GM19238 (cell line): ENCODE results near the gene GBE1.

Experiments used
- DNase-seq: peaks from one replicate; pipeline ENCODE4 v3.0.0; 2011; ENCODE audit warnings: low spot score; ENCODE audit not compliant: insufficient read length

The GBE1 gene

DNA sequence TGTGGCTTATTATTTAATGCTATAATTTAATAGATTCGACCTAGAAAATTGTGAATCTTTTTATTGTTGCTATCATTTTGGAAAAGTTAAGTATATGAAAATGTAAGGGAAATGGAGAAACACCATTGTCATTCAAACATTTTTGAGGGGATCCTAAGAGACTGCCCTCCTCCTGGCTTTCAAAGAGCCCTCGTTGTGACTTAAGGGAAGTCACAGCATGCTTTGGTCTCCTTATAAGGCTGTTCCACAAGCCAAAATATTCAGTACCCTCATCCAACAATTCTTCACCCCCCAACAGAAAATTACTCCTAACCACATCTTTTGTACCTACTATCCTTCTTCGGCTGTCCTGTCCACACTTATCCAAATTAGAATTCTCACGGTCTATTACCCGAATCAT lies 140.2 kb downstream of the GBE1 start:
- DNase-seq: no peak

DNA sequence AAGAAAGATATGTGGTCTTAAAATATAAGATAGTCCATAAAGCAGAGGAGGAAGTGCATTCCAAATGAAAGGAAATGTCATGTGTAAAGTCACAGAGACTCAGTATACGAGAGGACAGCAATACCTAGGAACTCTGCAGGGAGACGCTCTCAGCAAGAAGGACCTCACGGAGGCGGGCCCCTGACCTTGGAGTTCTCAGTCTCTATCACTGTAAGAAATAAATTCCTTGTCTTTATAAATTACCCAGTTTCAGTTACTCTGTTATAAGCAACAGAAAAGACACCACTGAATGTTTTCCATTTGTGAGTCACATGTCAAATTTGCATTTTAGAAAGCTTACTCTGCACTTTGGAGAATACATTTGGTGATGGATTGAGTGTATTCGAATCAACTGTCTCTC lies 140.6 kb downstream of the GBE1 start:
- DNase-seq: no peak

DNA sequence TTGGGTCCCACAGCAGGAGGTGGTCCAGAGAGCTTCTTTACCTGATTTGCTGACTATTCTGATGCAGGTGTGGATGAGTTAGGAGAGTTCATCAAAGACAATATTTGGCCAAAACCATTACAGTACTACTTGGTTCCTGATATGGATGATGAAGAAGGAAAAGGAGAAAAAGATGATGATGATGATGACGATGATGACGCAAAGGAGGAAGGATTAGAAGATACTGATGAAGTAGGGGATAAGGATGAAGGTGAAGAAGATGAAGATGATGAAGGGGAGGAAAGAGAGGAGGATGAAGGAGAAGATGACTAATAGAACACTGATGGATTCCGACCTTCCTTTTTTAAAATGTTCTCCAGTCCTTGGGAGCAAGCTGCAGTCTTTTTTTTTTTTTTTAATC lies 148.7 kb downstream of the GBE1 start:
- no peak for DNase-seq

DNA sequence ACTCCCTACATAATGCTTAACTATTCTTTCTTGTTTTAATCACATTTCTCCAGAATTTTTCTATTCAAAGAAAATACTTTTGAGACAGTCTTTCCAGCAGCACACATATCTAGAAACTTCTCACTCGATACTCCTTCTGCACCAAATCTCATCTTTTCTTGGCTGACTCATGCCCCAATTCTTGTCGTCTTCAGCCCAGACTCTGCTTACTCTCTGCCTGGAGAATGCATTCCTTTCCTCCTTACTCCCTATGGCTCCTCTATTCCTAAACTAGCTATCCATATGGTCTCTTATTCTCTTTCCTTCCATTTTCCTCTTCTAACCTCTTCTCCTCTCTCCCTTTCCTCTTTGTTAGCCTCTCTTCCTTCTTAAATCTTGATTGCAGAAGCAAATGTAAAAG lies 158.7 kb downstream of the GBE1 start:
- DNase-seq: no peak

DNA sequence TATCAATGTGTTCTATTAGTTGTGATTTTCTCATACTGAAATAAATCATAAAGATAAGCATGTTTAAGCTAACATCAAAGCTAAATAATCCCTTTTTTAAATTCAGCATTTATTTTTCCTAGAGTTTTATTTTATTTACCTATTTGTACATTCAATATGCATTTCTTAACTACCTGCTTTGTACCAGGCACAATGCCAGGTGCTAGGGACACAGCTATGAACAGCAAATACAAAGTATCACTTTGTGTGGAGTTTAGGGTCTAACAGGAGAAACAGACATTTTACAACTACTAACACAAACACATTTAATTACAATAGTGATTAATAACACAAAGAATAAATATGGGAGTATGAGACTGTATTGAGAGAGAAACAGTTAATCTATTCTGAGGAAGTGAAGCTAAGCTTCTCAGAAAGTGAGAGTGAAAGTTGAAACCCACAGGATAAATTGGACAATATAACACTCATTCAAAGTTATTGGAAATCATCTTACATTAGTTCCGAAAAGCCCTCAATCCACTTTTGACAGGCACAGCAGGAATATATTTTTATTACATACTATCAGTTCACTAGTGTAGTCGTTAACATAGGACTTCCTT lies 159.6 kb downstream of the GBE1 start:
- DNase-seq: no peak

DNA sequence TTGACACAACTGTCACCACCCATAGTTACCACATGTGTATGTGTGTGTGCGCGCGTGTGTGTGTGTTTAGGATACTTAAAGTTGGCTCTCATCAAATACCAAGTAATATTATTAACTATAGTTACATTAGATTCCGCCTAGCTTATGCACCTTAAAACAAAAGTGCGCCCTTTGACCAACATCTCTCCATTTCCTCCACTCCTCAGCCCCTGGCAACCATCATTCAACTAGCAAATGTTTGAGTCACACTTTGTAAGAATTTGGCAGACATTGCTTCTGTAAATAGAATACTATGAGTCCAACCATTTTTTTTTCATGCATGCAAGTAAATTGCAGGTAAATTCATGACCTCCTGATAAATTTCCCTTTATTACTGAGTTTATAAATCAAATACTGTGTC lies 169.3 kb downstream of the GBE1 start:
- DNase-seq: no peak

DNA sequence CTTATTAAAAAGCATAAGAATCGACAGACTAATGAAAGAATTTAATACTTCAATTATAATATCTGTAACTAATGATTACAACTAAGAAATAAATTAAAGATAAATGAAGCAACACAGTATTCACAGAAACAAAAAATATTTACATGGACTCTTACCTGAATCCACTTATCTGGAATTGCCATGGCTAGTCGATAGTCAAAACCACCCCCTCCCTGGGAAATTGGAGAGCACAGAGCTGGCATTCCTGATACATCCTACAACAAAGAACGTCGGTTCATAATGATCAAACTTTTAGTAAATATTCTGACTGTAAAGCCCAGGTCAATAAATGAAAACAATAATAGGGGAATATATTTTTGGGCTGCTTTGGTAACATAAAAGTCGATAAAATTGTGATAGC lies 175.5 kb downstream of the GBE1 start:
- DNase-seq: no peak

DNA sequence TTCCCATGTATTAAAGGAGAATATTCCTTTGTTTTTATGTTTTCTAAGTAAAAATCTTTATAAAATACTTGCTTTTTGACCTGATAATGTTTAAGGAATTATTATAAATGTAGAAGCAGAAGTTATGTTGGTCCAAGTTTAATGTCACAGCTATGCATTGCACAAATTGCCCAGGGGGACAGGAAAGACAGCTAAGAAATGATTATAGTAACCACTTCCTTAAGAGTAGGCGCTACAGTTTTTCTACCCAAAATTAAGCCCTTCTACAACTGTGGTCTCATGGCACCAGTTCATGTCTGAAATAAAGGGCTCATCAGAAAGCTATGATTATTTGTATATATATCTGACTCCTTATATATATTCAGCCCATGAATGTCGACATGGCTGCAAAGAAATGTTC lies 176.4 kb downstream of the GBE1 start:
- no peak for DNase-seq

DNA sequence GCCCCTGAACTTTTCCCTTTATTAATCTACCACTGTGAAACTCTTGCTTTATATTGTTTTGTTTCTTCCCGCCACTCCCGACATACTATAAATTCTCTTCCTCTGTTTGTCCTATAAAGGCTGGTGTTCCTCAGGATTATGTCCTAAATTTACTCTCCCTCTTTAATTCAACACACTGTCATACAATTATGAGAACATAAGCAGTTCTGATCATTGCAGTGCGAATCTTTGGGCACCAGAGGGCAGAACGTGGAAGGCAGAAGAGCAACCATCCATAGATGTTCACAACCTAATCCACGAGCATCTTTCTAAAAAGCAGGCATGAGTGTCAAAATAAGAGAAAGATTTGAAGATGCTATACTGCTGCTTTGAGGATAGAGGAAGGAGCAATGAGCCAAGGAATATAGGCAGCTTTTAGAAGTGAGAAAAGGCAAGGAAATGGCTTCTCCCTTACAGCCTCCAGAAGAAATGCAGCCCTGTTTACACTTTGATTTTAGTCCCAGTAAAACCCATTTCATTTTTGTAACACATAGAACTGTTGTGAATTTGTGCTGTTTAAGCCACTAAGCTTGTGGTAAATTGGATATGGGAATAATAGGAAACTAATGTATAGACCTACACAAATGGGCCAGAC lies 179.4 kb downstream of the GBE1 start:
- DNase-seq: no peak

DNA sequence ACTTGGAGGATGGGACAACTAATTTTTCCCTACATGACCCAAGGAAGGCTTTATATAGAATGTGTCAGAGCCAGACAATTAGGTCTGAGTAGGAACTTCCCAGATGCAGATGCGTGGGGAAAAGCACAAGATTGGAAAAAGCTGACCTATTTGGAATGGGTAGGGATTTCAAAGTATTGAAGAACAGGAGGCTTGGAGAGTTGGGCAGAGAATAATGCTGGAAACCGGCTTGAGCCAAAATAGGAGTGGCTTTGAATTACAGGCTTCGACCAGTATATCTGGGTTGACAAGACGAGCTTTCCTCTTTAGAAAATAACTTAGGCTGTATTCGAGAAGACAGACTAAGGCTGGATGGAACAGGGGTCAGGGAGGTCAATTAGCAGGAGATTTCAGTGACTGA lies 181.1 kb downstream of the GBE1 start:
- no peak for DNase-seq

DNA sequence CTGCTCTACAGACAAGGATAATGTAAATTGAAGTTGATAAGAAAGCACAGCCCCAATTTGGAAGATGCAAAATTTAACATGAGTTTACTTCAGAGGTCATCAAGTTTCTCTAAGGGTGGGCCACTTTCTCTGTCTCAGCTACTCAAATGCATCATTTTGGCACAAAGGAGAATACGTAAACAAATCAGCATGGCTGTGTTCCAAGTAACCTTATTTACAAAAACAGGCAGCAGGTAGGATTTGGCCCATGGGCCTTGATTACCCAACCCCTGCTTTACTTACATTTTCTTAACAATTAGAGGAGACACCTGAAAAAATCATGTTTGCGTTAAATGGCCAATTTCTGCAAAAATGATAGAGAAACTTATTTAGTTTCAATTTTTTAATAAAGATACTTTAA lies 181.7 kb downstream of the GBE1 start:
- DNase-seq: no peak

DNA sequence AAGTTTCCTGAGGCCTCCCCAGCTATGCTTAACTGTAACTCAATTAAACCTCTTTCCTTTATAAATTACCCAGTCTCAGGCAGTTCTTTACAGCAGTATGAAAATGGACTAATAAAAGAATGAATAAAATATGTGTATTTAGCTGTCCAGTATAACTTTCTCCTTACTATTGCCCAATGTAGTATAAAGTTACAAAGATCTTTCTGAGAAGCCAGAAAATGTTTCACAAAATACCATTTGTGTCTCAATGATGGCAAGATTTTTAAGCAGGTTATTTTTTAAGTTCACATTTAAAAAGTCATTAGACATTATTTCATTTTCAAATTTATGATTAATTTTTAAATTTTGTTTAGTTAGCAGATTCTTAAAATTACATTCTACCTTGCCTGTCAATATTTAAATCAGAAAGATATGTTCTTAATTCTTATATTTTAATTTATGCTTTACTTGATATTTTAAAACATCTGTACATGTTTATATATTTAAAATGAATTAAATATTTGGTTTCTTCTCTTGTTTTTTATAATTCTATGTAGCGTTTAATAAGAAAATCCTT lies 189.2 kb downstream of the GBE1 start:
- no peak for DNase-seq

DNA sequence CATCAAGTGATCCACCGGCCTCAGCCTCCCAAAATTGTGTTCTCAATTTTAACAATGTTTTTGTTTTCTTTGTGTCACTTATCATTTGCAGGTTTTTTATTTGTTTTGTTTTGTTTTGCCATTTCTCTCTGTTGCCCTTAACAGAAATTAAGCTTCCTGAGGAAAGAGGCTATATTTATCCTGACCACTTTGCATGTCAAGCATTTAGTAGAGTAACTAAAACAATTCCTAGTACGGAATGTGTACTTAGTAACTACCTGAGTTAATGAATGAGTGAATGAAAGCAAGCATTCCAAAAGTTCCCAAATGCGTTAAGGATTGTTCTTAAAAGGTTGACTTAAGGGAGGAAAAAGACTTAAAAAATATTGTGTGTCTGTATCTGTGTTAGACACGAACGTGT lies 193.1 kb downstream of the GBE1 start:
- no peak for DNase-seq

DNA sequence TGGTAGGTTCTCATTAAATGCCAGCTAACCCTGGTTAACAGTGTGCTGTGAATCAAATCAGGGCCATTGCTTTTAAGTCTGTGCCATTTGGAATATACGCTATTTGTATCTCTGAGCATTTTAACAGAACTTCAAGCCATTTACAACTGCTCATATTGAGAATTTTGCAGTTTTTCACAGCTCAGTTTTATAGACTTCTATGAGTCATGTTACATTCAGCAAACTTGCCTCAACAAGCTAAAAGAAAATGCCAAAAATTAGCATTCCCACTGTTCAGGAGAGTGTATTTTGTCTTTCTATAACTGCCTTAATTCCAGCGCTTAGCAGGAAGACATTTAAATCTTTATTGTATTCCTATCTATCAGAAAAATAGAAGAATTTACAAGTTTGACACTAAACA lies 196.4 kb downstream of the GBE1 start:
- DNase-seq: no peak

DNA sequence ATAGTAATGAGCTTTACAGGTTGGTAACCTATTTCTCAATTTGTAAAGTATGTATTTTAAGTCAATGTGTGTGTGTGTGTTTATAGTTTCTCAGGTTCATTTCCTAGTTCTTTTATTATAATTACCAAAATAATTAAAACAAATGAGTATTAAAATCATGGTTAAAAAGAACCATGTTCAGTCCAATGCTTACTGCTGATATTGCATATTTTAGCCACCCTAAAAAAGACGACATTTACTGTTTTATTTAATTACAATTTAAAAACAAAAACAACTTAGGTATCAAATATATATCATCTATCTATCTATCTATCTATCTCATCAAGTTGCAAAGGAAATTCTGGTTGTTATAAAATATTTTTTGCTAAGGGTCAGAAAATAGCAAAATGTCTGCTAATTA lies 203.3 kb downstream of the GBE1 start:
- DNase-seq: no peak

DNA sequence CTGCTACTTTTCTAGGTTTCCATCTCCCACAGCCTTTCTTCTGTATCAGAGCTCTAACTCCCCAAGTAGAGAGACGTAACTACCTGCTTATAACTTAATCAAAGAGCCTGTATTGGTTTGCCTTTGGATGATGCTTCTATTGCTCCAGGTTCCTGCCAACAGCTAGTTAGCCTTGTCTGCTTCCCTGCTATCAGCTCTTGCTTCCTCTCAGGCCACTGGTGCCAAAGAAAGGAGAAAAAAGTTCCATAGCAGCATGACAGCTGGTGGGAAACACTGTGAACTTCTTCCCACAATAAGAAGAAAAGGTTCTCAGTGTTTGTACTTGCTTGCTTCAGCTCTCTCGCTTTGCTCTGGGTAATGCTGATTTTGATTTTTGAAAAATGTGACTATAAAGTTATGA lies 206.6 kb downstream of the GBE1 start:
- no peak for DNase-seq

DNA sequence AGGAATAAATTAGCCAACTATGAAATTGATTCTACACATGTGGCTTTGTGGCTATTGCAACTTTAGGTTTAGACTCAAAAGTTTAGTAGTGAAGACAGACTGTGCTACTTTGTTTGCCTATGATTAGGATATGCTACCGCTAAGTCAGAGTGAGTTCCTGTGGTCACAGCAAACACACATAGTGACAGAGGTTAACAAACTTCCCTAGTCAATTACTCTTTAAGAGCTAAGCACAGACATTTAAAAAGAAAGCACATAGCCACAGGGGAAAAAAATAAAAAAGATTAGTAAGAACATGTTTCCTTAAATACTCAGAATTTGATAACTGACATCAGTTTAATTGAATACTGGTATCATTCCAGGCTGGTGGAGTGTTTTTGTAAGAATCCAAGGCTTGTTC lies 207.1 kb downstream of the GBE1 start:
- DNase-seq: no peak

DNA sequence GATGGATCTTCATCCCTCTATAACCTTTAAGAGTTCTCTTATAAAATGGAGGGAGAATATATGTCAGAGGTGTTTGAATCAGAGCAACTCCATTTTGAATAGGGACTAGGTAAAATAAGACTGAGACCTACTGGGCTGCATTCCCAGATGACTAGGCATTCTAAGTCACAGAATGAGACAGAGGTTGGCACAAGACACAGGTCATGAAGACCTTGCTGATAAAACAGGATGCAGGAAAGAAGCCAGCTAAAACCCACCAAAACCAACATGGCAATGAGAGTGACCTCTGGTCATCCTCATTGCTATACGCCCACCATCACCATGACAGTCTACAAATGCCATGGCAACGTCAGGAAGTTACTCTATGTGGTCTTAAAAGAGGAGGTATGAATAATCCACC lies 211.0 kb downstream of the GBE1 start:
- DNase-seq: no peak

DNA sequence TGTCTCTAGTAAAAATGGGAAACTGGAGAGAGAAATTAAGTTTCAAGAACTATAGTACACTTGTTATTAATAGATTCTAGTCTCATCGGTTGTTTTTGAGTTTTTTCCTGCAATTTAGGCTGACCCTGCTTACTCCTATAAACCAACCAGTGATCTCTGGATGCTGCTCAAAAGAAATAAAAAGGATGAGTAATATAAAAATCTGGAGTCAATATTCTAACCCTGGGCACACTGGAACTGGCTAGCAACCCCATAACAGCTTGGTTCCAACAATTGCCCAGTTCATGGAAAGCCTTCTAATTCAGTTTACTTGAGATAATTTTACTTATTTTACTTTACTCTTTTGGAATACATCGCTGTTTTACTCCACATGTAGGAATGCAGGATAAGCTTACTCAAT lies 211.6 kb downstream of the GBE1 start:
- no peak for DNase-seq

DNA sequence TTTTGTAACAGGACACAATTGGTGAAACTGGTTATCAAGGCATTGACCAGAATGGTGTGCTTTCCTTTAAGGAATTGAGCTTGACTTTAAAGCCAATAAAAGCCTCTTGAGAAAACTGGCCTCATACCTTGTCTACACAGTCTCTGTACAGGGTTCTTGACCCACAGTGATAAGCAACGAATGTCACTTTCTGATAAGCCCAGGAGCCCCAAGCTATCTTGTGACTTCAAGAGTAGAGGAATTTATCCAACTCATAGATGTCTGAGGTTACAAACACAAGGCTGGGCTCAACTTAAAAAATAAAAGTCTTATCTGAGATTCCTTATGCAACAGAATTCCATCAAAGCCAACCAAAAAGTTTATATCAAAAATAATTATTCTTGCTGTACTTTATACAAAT lies 212.1 kb downstream of the GBE1 start:
- DNase-seq: no peak

DNA sequence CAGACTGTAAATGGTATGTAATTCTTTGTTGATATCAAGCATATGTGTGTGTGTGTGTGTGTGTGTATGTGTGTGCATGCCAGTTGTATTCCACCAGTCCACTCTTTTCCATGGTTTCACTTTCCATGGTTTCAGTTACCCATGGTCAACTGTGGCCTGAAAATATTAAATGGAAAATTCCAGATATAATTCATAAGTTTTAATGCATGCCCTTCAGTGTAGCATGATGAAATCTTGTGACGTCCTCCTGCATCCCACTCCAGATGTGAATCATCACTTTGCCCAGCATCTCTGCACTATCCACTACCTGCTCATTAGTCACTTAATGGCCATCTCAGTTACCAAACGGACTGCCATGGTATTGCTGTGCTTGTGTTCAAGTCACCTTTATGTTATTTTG lies 215.9 kb downstream of the GBE1 start:
- no peak for DNase-seq

DNA sequence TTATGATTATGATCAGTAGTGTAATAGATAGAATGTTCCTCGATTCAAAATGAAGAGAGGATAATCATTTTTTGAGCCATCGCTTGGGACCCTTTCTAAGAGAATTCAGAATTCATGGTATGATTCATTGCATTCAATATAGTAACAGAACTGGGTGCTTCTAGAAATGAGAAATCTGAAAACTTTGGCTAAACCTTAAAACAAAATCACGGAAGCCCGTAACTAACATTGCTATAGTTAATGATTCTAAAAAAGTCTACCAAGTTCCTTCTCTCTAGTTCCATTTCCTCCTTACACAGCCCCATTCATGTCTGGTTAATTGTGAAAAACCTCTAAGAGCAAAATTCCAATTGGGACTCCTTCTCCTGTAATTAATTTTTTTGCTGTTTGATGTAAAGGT lies 217.1 kb downstream of the GBE1 start:
- DNase-seq: no peak

DNA sequence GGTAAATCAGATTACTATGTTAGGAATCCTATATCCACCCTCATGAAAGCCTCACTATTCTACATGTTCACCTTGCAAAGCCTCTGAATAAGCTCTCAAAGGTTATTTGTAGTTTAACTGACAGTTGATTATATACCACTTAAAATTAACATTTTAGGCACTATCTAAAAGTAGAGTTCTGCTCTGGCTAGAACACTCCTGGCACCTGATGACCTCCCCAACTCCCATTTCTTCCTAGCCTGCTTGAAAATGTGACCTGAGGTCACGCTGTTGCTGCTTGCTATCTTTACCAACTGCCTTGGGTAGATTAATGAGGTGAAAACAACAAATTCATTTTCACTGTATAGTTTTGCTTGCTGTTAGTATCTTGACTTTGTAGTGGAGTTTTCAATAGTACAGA lies 220.7 kb downstream of the GBE1 start:
- DNase-seq: no peak

DNA sequence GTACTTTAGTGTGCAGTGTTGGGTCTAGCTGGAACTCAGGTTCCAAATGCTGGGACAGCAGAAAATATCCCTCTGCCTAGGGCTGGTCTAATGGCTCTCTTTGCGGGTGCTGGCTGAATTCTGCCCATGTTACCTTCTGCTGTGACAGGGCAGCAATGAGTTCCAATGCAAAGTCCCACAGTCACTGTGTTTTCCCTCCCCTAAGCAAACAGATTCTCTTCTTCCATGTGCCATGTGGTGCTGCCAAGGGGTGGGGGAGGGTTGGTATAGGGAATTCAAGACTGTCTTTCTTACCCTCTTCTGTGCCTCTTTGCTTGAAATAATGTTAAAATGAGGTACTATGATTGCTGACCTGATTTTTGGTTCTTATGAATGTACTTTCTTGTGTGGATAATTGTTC lies 229.6 kb downstream of the GBE1 start:
- no peak for DNase-seq
